HepG2 (cell line): Measurements from ENCODE around the gene PIGL. TPM values are rescaled to one million over a fixed set of nuclear protein-coding genes. Genes with fewer than 3 reads are reported as not detected.

ENCODE experiments used
- ATAC-seq: fragments of 200-7000 bp; cut with Tn5 transposase; 3 replicates; pipeline ENCODE4 v1.9.1; 2020; ENCODE audit warnings: mild to moderate bottlenecking, moderate library complexity
- BruUV-seq: library from RNA; stranded (reverse); fragments of 400-500 nt; replicated peaks from 2 replicates; lab custom pipeline; 2021; lab: Mats Ljungman, UMichigan
- CTCF ChIA-PET: fragments of 300-600 bp; formaldehyde crosslinking; extraction: SDS; loops from one replicate; lab custom pipeline; 2021; ENCODE audit warnings: low total read pairs, inconsistent platforms, low intra/inter-chr PET ratio; lab: Yijun Ruan, JAX
- POLR2A ChIA-PET: fragments of 350-600 bp; sonication (Branson Sonifier 250); formaldehyde crosslinking; loops from one replicate; lab custom pipeline; 2020; ENCODE audit warnings: antibody characterized with exemption, inconsistent platforms; lab: Yijun Ruan, JAX
- DNase-seq: peaks from one replicate; pipeline ENCODE4 v3.0.0-alpha.2; 2015; ENCODE audit warnings: low spot score
- FAIRE-seq: peaks from 3 replicates; lab custom pipeline; 2011; peaks lifted over from hg19 to GRCh38; lab: Jason Lieb, UNC
- H2AFZ ChIP-seq: one replicate; pipeline ENCODE4 v1.6.1; 2011; ENCODE audit warnings: low read length, inconsistent platforms
- H3K27ac ChIP-seq: fragments of 300-600 bp; 3 replicates; pipeline ENCODE4 v1.8.0; 2011; ENCODE audit warnings: mixed run types, mild to moderate bottlenecking, mixed read lengths, low read length, inconsistent platforms; ENCODE audit not compliant: insufficient read depth; ENCODE audit errors: extremely low read length
- H3K27me3 ChIP-seq, 2 experiments: fragments of 200-600 bp in 1 of 2; 2 replicates in 1 of 2; 3 replicates in 1 of 2; pipeline versions ENCODE4 v1.6.0 to v1.8.0; 2011; ENCODE audit warnings: low read length in 2 of 2, mild to moderate bottlenecking in 2 of 2, moderate library complexity in 2 of 2, inconsistent platforms in 1 of 2; ENCODE audit not compliant: insufficient read depth in 2 of 2, control insufficient read depth in 1 of 2
- H3K36me3 ChIP-seq, 2 experiments: fragments of 200-600 bp in 1 of 2; replicated peaks in 1 of 2; 2 replicates in 1 of 2; 3 replicates in 1 of 2; pipeline versions ENCODE4 v1.5.1 to v1.8.0; 2011; ENCODE audit warnings: low read length in 2 of 2, inconsistent platforms in 1 of 2; ENCODE audit not compliant: insufficient read depth in 2 of 2, control insufficient read depth in 1 of 2
- H3K4me1 ChIP-seq: 2 replicates; pipeline ENCODE4 v1.5.1; 2012; ENCODE audit warnings: low read length, inconsistent platforms; ENCODE audit not compliant: insufficient read depth
- H3K4me2 ChIP-seq: 2 replicates; pipeline ENCODE4 v1.6.0; 2011; ENCODE audit warnings: low read depth, low read length, inconsistent platforms
- H3K4me3 ChIP-seq, 3 experiments: fragments of 200-600 bp in 1 of 3; sonication (generic), shearing (Covaris generic) in 1 of 3; replicated peaks in 1 of 3; 2 replicates each; pipeline ENCODE4 v1.5.1; 2011 to 2016; ENCODE audit warnings: low read length in 3 of 3, inconsistent platforms in 2 of 3, low read depth in 2 of 3, mild to moderate bottlenecking in 2 of 3, control low read depth in 1 of 3, mixed read lengths in 1 of 3; ENCODE audit not compliant: insufficient read depth in 1 of 3
- H3K79me2 ChIP-seq: one replicate; pipeline ENCODE4 v1.6.1; 2011; ENCODE audit warnings: low read length, inconsistent platforms; ENCODE audit not compliant: insufficient read depth
- H3K9ac ChIP-seq: 2 replicates; pipeline ENCODE4 v1.6.0; 2011; ENCODE audit warnings: mild to moderate bottlenecking, low read depth, low read length, inconsistent platforms; ENCODE audit not compliant: insufficient read depth
- H3K9me3 ChIP-seq: 2 replicates; pipeline ENCODE4 v1.5.1; 2012; ENCODE audit warnings: mild to moderate bottlenecking, low read length
- H4K20me1 ChIP-seq: 2 replicates; pipeline ENCODE4 v1.6.0; 2011; ENCODE audit warnings: inconsistent platforms, mild to moderate bottlenecking, low read length, moderate library complexity; ENCODE audit not compliant: insufficient read depth
- AHR ChIP-seq: IDR thresholded peaks from 2 replicates; pipeline ENCODE4 v1.6.1; 2018; ENCODE audit warnings: missing genetic modification reagents, missing compliant biosample characterization
- KLF12 ChIP-seq: sonication (generic); formaldehyde crosslinking; IDR thresholded peaks from 2 replicates; pipeline ENCODE4 v1.4.0; 2020; ENCODE audit warnings: missing genetic modification reagents, borderline replicate concordance
- PAWR ChIP-seq: sonication (generic); formaldehyde crosslinking; IDR thresholded peaks from 2 replicates; pipeline ENCODE4 v1.4.0; 2020; ENCODE audit warnings: missing genetic modification reagents, mild to moderate bottlenecking, borderline replicate concordance
- RFXANK ChIP-seq: IDR thresholded peaks from 2 replicates; pipeline ENCODE4 v1.6.1; 2016
- SRSF9 ChIP-seq: fragments of 200-400 bp; formaldehyde crosslinking; IDR thresholded peaks from 2 replicates; pipeline ENCODE4 v1.6.1; 2018; ENCODE audit warnings: borderline replicate concordance, mild to moderate bottlenecking, low read depth, low read length; ENCODE audit not compliant: insufficient read depth, poor library complexity, severe bottlenecking
- ZBTB37 ChIP-seq: sonication (generic); formaldehyde crosslinking; IDR thresholded peaks from 2 replicates; pipeline ENCODE4 v1.4.0; 2020; ENCODE audit warnings: mild to moderate bottlenecking, missing genetic modification reagents
- ZBTB39 ChIP-seq: sonication (generic); formaldehyde crosslinking; IDR thresholded peaks from 2 replicates; pipeline ENCODE4 v1.5.0; 2020; ENCODE audit warnings: missing genetic modification reagents
- ZNF121 ChIP-seq: sonication (generic); formaldehyde crosslinking; IDR thresholded peaks from 2 replicates; pipeline ENCODE4 v1.5.0; 2020; ENCODE audit warnings: mild to moderate bottlenecking, missing genetic modification reagents
- ZNF296 ChIP-seq: sonication (generic); formaldehyde crosslinking; conservative IDR thresholded peaks from 2 replicates; pipeline ENCODE4 v1.5.0; 2020; ENCODE audit warnings: mild to moderate bottlenecking, missing genetic modification reagents
- WGBS: methylation state at CpG from one replicate; pipeline ENCODE4 v1.1.6; 2017; ENCODE audit warnings: low lambda C conversion rate; 5-methylcytosine and 5-hydroxymethylcytosine counted together
- in situ Hi-C: cut with HindIII; loops from 2 replicates; pipeline ENCODE4 v1.10.0; 2017; ENCODE audit warnings: low pct_unique_long_range_greater_than_20kb; ENCODE audit not compliant: extremely low pct_ligation_motif_present
- intact Hi-C: fragments of 100-400 bp; cut with micrococcal nuclease; formaldehyde crosslinking; loops from one replicate; pipeline ENCODE4 v1.10.0; 2022; ENCODE audit not compliant: unreplicated experiment
- polyA plus RNA-seq, 8 experiments: library from polyadenylated mRNA; depleted of rRNA in 3 of 8; stranded (reverse) in 7 of 8; unstranded in 1 of 8; fragments of >200 nt; fragmentation: Illumina TruSeq in 4 of 8; extraction: Trizol in 4 of 8; gene quantifications; 2 replicates each; pipeline versions ENCODE4 v1.2.1 to v1.2.3, GENCODE V29; 2011 to 2016; ENCODE audit warnings: low read depth in 4 of 8, missing spikeins in 1 of 8, mixed read lengths in 1 of 8; ENCODE audit not compliant: insufficient read depth in 1 of 8
- total RNA-seq, 5 experiments: library from RNA; depleted of rRNA; stranded (reverse); fragments of >200 nt; fragmentation: Illumina TruSeq; extraction: Trizol; gene quantifications; 2 replicates each; pipeline ENCODE4 v1.2.3, GENCODE V29; 2016; ENCODE audit warnings: low read depth in 1 of 5

Gene PIGL
- total and polyA plus RNA-seq, 2 of the 13 experiments (the other 11 are each of a cell fraction or from before 2014, with no cell fraction given): 28.5 to 63.8 TPM

GRCh38 chr17:16339402-16339801 is 122.4 kb downstream of the PIGL start:
- Histone ChIP-seq H3K27me3 (no peaks in the 10 kb centered on the region), H2AFZ (no peak overlapping the region), H3K9ac (no peak overlapping the region), H4K20me1 (no peaks in the 10 kb centered on the region), H3K9me3 (no peaks in the 10 kb centered on the region), H3K4me2 (no peak overlapping the region), H3K4me1 (no peaks in the 10 kb centered on the region), H3K4me3 (no peak overlapping the region), H3K27ac (no peak overlapping the region), H3K79me2 (no peaks in the 10 kb centered on the region), H3K36me3 (peaks cover 9 to 19% of the 10 kb centered on the region in 2 experiments; a peak in 3 of 5 replicates)
- FAIRE-seq (no peak), DNase-seq (no peak), ATAC-seq (no peak)
- in situ Hi-C loops (no loop called here), intact Hi-C loops (no loop called here)
- CTCF ChIA-PET: no interaction called here
- POLR2A ChIA-PET: interaction anchor here (1.1 to 5.1 kb wide), 8 partner anchors 9 to 53 kb away, joined by 5 to 23 read pairs (median 10); partner anchors contain the start of genes CENPV and UBB
- no peak for TF ChIP-seq ZNF296 (CRISPR knock-in tag)
- TF ChIP-seq ZNF121 (CRISPR knock-in tag): peak; percentile 81
- 100% methylated on average over 1 of the region's 1 CpG for WGBS
- no TSS peak for BruUV-seq

- TF ChIP-seq AHR (no peak), ZBTB37 (no peak), SRSF9 (no peak), ZBTB39 (CRISPR knock-in tag) (no peak), PAWR (no peak), KLF12 (CRISPR knock-in tag) (no peak), RFXANK (CRISPR knock-in tag) (no peak)
- Histone ChIP-seq H3K27me3 (no peaks in the 10 kb centered on the region), H3K79me2 (no peaks in the 10 kb centered on the region), H3K9me3 (no peaks in the 10 kb centered on the region), H3K4me1 (no peaks in the 10 kb centered on the region), H3K4me2 (no peak overlapping the region), H3K36me3 (peaks cover 9 to 20% of the 10 kb centered on the region in 2 experiments; a peak in 3 of 5 replicates), H2AFZ (no peak overlapping the region), H3K27ac (no peak overlapping the region), H4K20me1 (no peaks in the 10 kb centered on the region), H3K4me3 (no peak overlapping the region), H3K9ac (no peak overlapping the region)
- DNase-seq: peak; percentile 63
- peak; percentile 44 for ATAC-seq
- ChIA-PET CTCF (no interaction called here), POLR2A (interaction anchor here (1.1 to 5.1 kb wide), 9 partner anchors 9 to 53 kb away, joined by 4 to 23 read pairs (median 10); partner anchors contain the start of genes CENPV and UBB)
- no TSS peak for BruUV-seq
- in situ Hi-C loops: no loop called here
- no peak for FAIRE-seq
- WGBS: 60% methylated on average over 1 of the region's 1 CpG
- intact Hi-C loops: no loop called here
Observed at GRCh38 chr17:16339959-16340358, 122.9 kb downstream of the PIGL start.
